Activated T-cell treated with anti-CD3 and anti-CD28 coated beads, Interleukin-2, amount 50 U/mL, for 24 hours (primary cell): ENCODE results near the gene LIM2.
A peak's percentile ranks its signal among the peaks of the same experiment; 100 is the strongest.
"Not testable (repeated sequence)": the region's sequence is repeated elsewhere in the genome, so short reads cannot be mapped to it uniquely, and the experiment has no call there.

Source experiments
- DNase-seq: peaks from one replicate; pipeline ENCODE4 v3.0.0-alpha.2; 2020
- H3K27ac Mint-ChIP-seq: 2 replicates; pipeline ENCODE4 v1.8.0; 2020; ENCODE audit warnings: mild to moderate bottlenecking, mixed read lengths
- H3K27me3 Mint-ChIP-seq: 2 replicates; pipeline ENCODE4 v1.8.0; 2020; ENCODE audit warnings: mixed read lengths
- H3K36me3 Mint-ChIP-seq: 2 replicates; pipeline ENCODE4 v1.8.0; 2020; ENCODE audit warnings: low read depth, mixed read lengths
- H3K4me1 Mint-ChIP-seq: 2 replicates; pipeline ENCODE4 v1.8.0; 2020; ENCODE audit warnings: low read depth, mixed read lengths
- H3K4me3 Mint-ChIP-seq: 2 replicates; pipeline ENCODE4 v1.8.0; 2020; ENCODE audit warnings: mild to moderate bottlenecking, moderate library complexity, mixed read lengths
- H3K9me3 Mint-ChIP-seq: 2 replicates; pipeline ENCODE4 v1.8.0; 2020; ENCODE audit warnings: mixed read lengths

LIM2 gene

GRCh38 chr19:51387924-51388389 is at the start of gene LIM2:
TSS of gene LIM2 (minus strand) at chr19:51387974. CDS start at chr19:51387443, 531 bp downstream.
- H3K27me3 Mint-ChIP-seq: no peaks in the 10 kb centered on the region
- peak within 1 kb of the TSS; percentile 35 for H3K27ac Mint-ChIP-seq
- no peaks in the 10 kb centered on the region for H3K36me3 Mint-ChIP-seq
- H3K4me3 Mint-ChIP-seq: peak within 1 kb of the TSS; percentile 15
- DNase-seq: no peak
- H3K9me3 Mint-ChIP-seq: no peaks in the 10 kb centered on the region
- peaks cover 22% of the 10 kb centered on the region for H3K4me1 Mint-ChIP-seq

- H3K27ac Mint-ChIP-seq: no peak overlapping the region
- DNase-seq: no peak
- H3K9me3 Mint-ChIP-seq: peaks cover 4% of the 10 kb centered on the region
- no peaks in the 10 kb centered on the region for H3K36me3 Mint-ChIP-seq
- H3K27me3 Mint-ChIP-seq: peaks cover 11% of the 10 kb centered on the region
- peaks cover 27% of the 10 kb centered on the region for H3K4me1 Mint-ChIP-seq
- no peak overlapping the region for H3K4me3 Mint-ChIP-seq
These were observed 46.7 kb upstream of the LIM2 start for GRCh38 chr19:51434456-51434855.

- peak; percentile 0 for DNase-seq
- H3K36me3 Mint-ChIP-seq: no peaks in the 10 kb centered on the region
- H3K4me1 Mint-ChIP-seq: peaks cover 13% of the 10 kb centered on the region
- no peak overlapping the region for H3K4me3 Mint-ChIP-seq
- peaks cover 11% of the 10 kb centered on the region for H3K27me3 Mint-ChIP-seq
- H3K9me3 Mint-ChIP-seq: peaks cover 4% of the 10 kb centered on the region
- H3K27ac Mint-ChIP-seq: no peak overlapping the region
These were observed 45.3 kb upstream of the LIM2 start for GRCh38 chr19:51433043-51433442.

GRCh38 chr19:51431124-51431523 is 43.4 kb upstream of the LIM2 start:
- Mint-ChIP-seq H3K27me3 (peaks cover 3% of the 10 kb centered on the region), H3K4me1 (peaks cover 11% of the 10 kb centered on the region), H3K36me3 (no peaks in the 10 kb centered on the region), H3K4me3 (no peak overlapping the region), H3K27ac (no peak overlapping the region), H3K9me3 (peaks cover 4% of the 10 kb centered on the region)
- DNase-seq: no peak

GRCh38 chr19:51430221-51430620 is 42.4 kb upstream of the LIM2 start:
- H3K27ac Mint-ChIP-seq: no peak overlapping the region
- peaks cover 11% of the 10 kb centered on the region for H3K4me1 Mint-ChIP-seq
- no peaks in the 10 kb centered on the region for H3K36me3 Mint-ChIP-seq

GRCh38 chr19:51427201-51427600 is 39.4 kb upstream of the LIM2 start:
- Mint-ChIP-seq H3K36me3 (no peaks in the 10 kb centered on the region), H3K27ac (no peak overlapping the region), H3K4me1 (peaks cover 9% of the 10 kb centered on the region), H3K9me3 (no peaks in the 10 kb centered on the region), H3K4me3 (no peak overlapping the region), H3K27me3 (peaks cover 2% of the 10 kb centered on the region)
- no peak for DNase-seq

More at GRCh38 chr19:51430221-51430620, 42.4 kb upstream of the LIM2 start:
- Mint-ChIP-seq H3K9me3 (peaks cover 2% of the 10 kb centered on the region), H3K27me3 (peaks cover 2% of the 10 kb centered on the region), H3K4me3 (no peak overlapping the region)
- peak; percentile 7 for DNase-seq

- Mint-ChIP-seq H3K4me1 (peaks cover 30% of the 10 kb centered on the region), H3K9me3 (no peaks in the 10 kb centered on the region), H3K4me3 (no peak overlapping the region), H3K27ac (no peak overlapping the region), H3K36me3 (no peaks in the 10 kb centered on the region), H3K27me3 (peaks cover 24% of the 10 kb centered on the region)
- peak; percentile 94 for DNase-seq
These were observed 34.3 kb upstream of the LIM2 start for GRCh38 chr19:51422053-51422448.

- DNase-seq: no peak
- no peaks in the 10 kb centered on the region for H3K36me3 Mint-ChIP-seq
These were observed 33.7 kb upstream of the LIM2 start for GRCh38 chr19:51421229-51422052.

GRCh38 chr19:51420511-51420910 is 32.7 kb upstream of the LIM2 start:
- peaks cover 24% of the 10 kb centered on the region for H3K27me3 Mint-ChIP-seq
- not testable (repeated sequence) for H3K27ac Mint-ChIP-seq

More at GRCh38 chr19:51421229-51422052, 33.7 kb upstream of the LIM2 start:
- Mint-ChIP-seq H3K4me1 (peaks cover 35% of the 10 kb centered on the region), H3K9me3 (no peaks in the 10 kb centered on the region), H3K27me3 (peaks cover 24% of the 10 kb centered on the region), H3K27ac (no peak overlapping the region), H3K4me3 (no peak overlapping the region)

GRCh38 chr19:51418707-51419106 is 30.9 kb upstream of the LIM2 start:
- H3K9me3 Mint-ChIP-seq: no peaks in the 10 kb centered on the region
- H3K27ac Mint-ChIP-seq: no peak overlapping the region
- no peak for DNase-seq
- peaks cover 24% of the 10 kb centered on the region for H3K27me3 Mint-ChIP-seq
- peaks cover 32% of the 10 kb centered on the region for H3K4me1 Mint-ChIP-seq
- no peak overlapping the region for H3K4me3 Mint-ChIP-seq
- H3K36me3 Mint-ChIP-seq: no peaks in the 10 kb centered on the region

More at GRCh38 chr19:51420511-51420910, 32.7 kb upstream of the LIM2 start:
- not testable (repeated sequence) for H3K9me3 Mint-ChIP-seq, H3K4me3 Mint-ChIP-seq, H3K36me3 Mint-ChIP-seq, DNase-seq
- H3K4me1 Mint-ChIP-seq: peaks cover 35% of the 10 kb centered on the region

GRCh38 chr19:51417810-51418157 is 30.0 kb upstream of the LIM2 start:
- no peak for DNase-seq
- Mint-ChIP-seq H3K9me3 (no peaks in the 10 kb centered on the region), H3K27me3 (peaks cover 24% of the 10 kb centered on the region), H3K27ac (no peak overlapping the region), H3K4me1 (peaks cover 32% of the 10 kb centered on the region), H3K36me3 (no peaks in the 10 kb centered on the region), H3K4me3 (no peak overlapping the region)

- Mint-ChIP-seq H3K4me3 (peak within 1 kb of the TSS; percentile 32), H3K4me1 (peaks cover 32% of the 10 kb centered on the region), H3K9me3 (no peaks in the 10 kb centered on the region), H3K27ac (peak within 1 kb of the TSS; percentile 17), H3K27me3 (peaks cover 24% of the 10 kb centered on the region), H3K36me3 (no peaks in the 10 kb centered on the region)
- DNase-seq: peak; percentile 55
These were observed 29.5 kb upstream of the LIM2 start, which contains the start of gene SIGLEC10 for GRCh38 chr19:51417107-51417809. TSS of gene SIGLEC10 (minus strand) at chr19:51417642. CDS start at chr19:51417581, 61 bp downstream.

- not testable (repeated sequence) for H3K4me3 Mint-ChIP-seq, DNase-seq, H3K36me3 Mint-ChIP-seq, H3K9me3 Mint-ChIP-seq, H3K27ac Mint-ChIP-seq
- H3K4me1 Mint-ChIP-seq: peaks cover 26% of the 10 kb centered on the region
- H3K27me3 Mint-ChIP-seq: peaks cover 19% of the 10 kb centered on the region
These were observed 28.6 kb upstream of the LIM2 start for GRCh38 chr19:51416422-51416821.

- no peaks in the 10 kb centered on the region for H3K36me3 Mint-ChIP-seq
- H3K27me3 Mint-ChIP-seq: peaks cover 16% of the 10 kb centered on the region
- DNase-seq: no peak
- H3K9me3 Mint-ChIP-seq: no peaks in the 10 kb centered on the region
- peaks cover 20% of the 10 kb centered on the region for H3K4me1 Mint-ChIP-seq
- no peak overlapping the region for H3K27ac Mint-ChIP-seq
- H3K4me3 Mint-ChIP-seq: no peak overlapping the region
These were observed 27.4 kb upstream of the LIM2 start for GRCh38 chr19:51415187-51415586.
